ENCODE data around the gene SMAP1. TPM values are rescaled to one million over a fixed set of nuclear protein-coding genes. Genes with fewer than 3 reads are reported as not detected.

Gene SMAP1
- total RNA-seq, 1 experiment from 2014 or later: 3.5 TPM

DNA sequence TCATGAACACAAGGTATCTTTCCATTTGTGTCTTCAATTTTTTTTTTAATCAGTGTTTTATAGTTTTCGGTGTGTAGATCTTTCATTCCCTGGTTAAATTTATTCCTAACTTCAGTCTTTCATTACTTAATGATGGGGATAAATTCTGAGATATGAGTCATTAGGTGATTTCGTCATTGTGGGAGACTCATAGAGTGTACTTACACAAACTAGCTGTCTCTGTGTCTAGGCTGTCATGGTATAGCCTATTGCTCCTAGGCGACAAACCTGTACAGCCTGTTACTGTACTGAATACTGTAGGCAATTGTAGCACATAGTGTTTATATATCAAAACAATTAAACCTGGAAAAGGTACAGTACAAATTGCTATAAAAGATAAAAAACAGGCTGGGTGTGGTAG, 42.1 kb downstream of the SMAP1 start:
- RAD21 ChIA-PET (ENCODE audit: low non-redundant PET in 1 of 2, low total read pairs in 2 of 2, uncharacterized antibody in 2 of 2, unreplicated experiment in 2 of 2): no interaction called here
- Histone ChIP-seq H3K9ac (ENCODE audit: low read length) (no peak overlapping the region), H3K4me2 (ENCODE audit: low read length) (no peak overlapping the region), H3K9me2 (ENCODE audit: insufficient read depth) (no peaks in the 10 kb centered on the region), H2AFZ (ENCODE audit: low read depth, low read length, poor library complexity, severe bottlenecking) (no peak overlapping the region), H3K4me1 (ENCODE audit: control insufficient read depth in 1 of 2, insufficient read depth in 2 of 2, low read length in 2 of 2) (no peaks in the 10 kb centered on the region), H3K27ac (ENCODE audit: low read depth, low read length) (no peak overlapping the region), H3K27me3 (ENCODE audit: insufficient read depth, low read length) (no peaks in the 10 kb centered on the region), H3K36me3 (ENCODE audit: control insufficient read depth in 1 of 2, insufficient read depth in 2 of 2, low read length in 2 of 2) (no peaks in the 10 kb centered on the region), H4K20me1 (ENCODE audit: insufficient read depth) (no peaks in the 10 kb centered on the region; the same call in 1 of the 2 replicates), H3K9me3 (ENCODE audit: control insufficient read depth in 1 of 2, insufficient read depth in 1 of 2, low read depth in 1 of 2, low read length in 2 of 2) (peaks cover 0 to under 1% of the 10 kb centered on the region in 2 experiments; a peak in 1 of 4 replicates), H3K4me3 (replicated peaks in 1 of 2; ENCODE audit: low read depth in 1 of 2, low read length in 2 of 2) (no peak overlapping the region), H3K79me2 (ENCODE audit: insufficient read depth, low read length) (peaks cover 26% of the 10 kb centered on the region)
- intact Hi-C loops (cut with micrococcal nuclease): no loop called here
- peak; percentile 45; the same call in 1 of the 2 replicates for TF ChIP-seq CEBPB (IDR thresholded peaks at IDR 0.05; ENCODE audit: low read depth)
- TF ChIP-seq, protein P1, sequence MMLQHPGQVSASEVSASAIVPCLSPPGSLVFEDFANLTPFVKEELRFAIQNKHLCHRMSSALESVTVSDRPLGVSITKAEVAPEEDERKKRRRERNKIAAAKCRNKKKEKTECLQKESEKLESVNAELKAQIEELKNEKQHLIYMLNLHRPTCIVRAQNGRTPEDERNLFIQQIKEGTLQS (IDR thresholded peaks at IDR 0.05): no peak
- BruUV-seq (replicated peaks): no TSS peak
- CTCF ChIA-PET: interaction anchor here (3.1 kb wide), 1 partner anchor 175 kb away, joined by 12 read pairs; no protein-coding TSS in a partner anchor
- POLR2A ChIA-PET: no interaction called here
- ATAC-seq: no peak
- DNase-seq (ENCODE audit: low read depth, low spot score): no peak

GRCh38 chr6:70714716-70715257, 47.1 kb downstream of the SMAP1 start:
- H2AFZ ChIP-seq (ENCODE audit: low read depth, low read length, poor library complexity, severe bottlenecking): no peak overlapping the region
- peaks cover 0 to 3% of the 10 kb centered on the region in 2 experiments; a peak in 1 of 4 replicates for H3K9me3 ChIP-seq (ENCODE audit: control insufficient read depth in 1 of 2, insufficient read depth in 1 of 2, low read depth in 1 of 2, low read length in 2 of 2)
- ATAC-seq: no peak
- TF ChIP-seq POLR2AphosphoS5 (IDR thresholded peaks at IDR 0.05; ENCODE audit: low read depth, low read length) (no peak), EGR1 (IDR thresholded peaks at IDR 0.05; ENCODE audit: low read depth) (no peak), YY1 (IDR thresholded peaks at IDR 0.05; ENCODE audit: extremely low read depth, insufficient replicate concordance, low read depth, low read length) (no peak)
- TF ChIP-seq, protein P2, sequence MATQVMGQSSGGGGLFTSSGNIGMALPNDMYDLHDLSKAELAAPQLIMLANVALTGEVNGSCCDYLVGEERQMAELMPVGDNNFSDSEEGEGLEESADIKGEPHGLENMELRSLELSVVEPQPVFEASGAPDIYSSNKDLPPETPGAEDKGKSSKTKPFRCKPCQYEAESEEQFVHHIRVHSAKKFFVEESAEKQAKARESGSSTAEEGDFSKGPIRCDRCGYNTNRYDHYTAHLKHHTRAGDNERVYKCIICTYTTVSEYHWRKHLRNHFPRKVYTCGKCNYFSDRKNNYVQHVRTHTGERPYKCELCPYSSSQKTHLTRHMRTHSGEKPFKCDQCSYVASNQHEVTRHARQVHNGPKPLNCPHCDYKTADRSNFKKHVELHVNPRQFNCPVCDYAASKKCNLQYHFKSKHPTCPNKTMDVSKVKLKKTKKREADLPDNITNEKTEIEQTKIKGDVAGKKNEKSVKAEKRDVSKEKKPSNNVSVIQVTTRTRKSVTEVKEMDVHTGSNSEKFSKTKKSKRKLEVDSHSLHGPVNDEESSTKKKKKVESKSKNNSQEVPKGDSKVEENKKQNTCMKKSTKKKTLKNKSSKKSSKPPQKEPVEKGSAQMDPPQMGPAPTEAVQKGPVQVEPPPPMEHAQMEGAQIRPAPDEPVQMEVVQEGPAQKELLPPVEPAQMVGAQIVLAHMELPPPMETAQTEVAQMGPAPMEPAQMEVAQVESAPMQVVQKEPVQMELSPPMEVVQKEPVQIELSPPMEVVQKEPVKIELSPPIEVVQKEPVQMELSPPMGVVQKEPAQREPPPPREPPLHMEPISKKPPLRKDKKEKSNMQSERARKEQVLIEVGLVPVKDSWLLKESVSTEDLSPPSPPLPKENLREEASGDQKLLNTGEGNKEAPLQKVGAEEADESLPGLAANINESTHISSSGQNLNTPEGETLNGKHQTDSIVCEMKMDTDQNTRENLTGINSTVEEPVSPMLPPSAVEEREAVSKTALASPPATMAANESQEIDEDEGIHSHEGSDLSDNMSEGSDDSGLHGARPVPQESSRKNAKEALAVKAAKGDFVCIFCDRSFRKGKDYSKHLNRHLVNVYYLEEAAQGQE (IDR thresholded peaks at IDR 0.05; ENCODE audit: low read depth): no peak
- intact Hi-C loops (cut with micrococcal nuclease): no loop called here
- POLR2A ChIA-PET: no interaction called here
- H3K9me2 ChIP-seq (ENCODE audit: insufficient read depth): no peaks in the 10 kb centered on the region
- CTCF ChIA-PET: no interaction called here
- DNase-seq (ENCODE audit: low read depth, low spot score): no peak
- H3K79me2 ChIP-seq (ENCODE audit: insufficient read depth, low read length): peaks cover 41% of the 10 kb centered on the region
- no peak overlapping the region for H3K4me2 ChIP-seq (ENCODE audit: low read length)
- no peak overlapping the region for H3K4me3 ChIP-seq (replicated peaks in 1 of 2; ENCODE audit: low read depth in 1 of 2, low read length in 2 of 2)
- H3K9ac ChIP-seq (ENCODE audit: low read length): no peak overlapping the region
- RAD21 ChIA-PET (ENCODE audit: low non-redundant PET in 1 of 2, low total read pairs in 2 of 2, uncharacterized antibody in 2 of 2, unreplicated experiment in 2 of 2): no interaction called here
- no peaks in the 10 kb centered on the region for H3K27me3 ChIP-seq (ENCODE audit: insufficient read depth, low read length)
- no peaks in the 10 kb centered on the region; the same call in 1 of the 2 replicates for H4K20me1 ChIP-seq (ENCODE audit: insufficient read depth)
- no peak overlapping the region for H3K27ac ChIP-seq (ENCODE audit: low read depth, low read length)
- BruUV-seq (replicated peaks): no TSS peak
- H3K36me3 ChIP-seq (ENCODE audit: control insufficient read depth in 1 of 2, insufficient read depth in 2 of 2, low read length in 2 of 2): no peaks in the 10 kb centered on the region
- no peaks in the 10 kb centered on the region for H3K4me1 ChIP-seq (ENCODE audit: control insufficient read depth in 1 of 2, insufficient read depth in 2 of 2, low read length in 2 of 2)
